Left renal pelvis (tissue), 4 donors: Measurements from ENCODE around the gene ATP10A. TPM values are rescaled to one million over a fixed set of nuclear protein-coding genes. Genes with fewer than 3 reads are reported as not detected.
"Not testable (repeated sequence)": the region's sequence is repeated elsewhere in the genome, so short reads cannot be mapped to it uniquely, and the experiment has no call there.

ENCODE experiments used
- DNase-seq, 4 donors: peaks; one replicate each; pipeline ENCODE4 v3.0.0-alpha.2; 2013; ENCODE audit warnings: low read depth in 4 of 4, low spot score in 3 of 4
- polyA plus RNA-seq, 4 donors: library from polyadenylated mRNA; unstranded; fragments of 120-200 nt; gene quantifications; one replicate each; pipeline ENCODE4 v1.2.1, GENCODE V29; 2013; ENCODE audit not compliant: insufficient read length in 4 of 4

Gene ATP10A
- polyA plus RNA-seq, 4 donors, result 2.8 to 6.1 (median 4.0) TPM

- no peak for DNase-seq
These were observed 3.1 kb downstream of the ATP10A start for GRCh38 chr15:25859838-25860645.

GRCh38 chr15:25858952-25859760 lies 4.0 kb downstream of the ATP10A start:
- DNase-seq, result no peak

GRCh38 chr15:25856059-25856458 lies 7.1 kb downstream of the ATP10A start:
- DNase-seq, result not testable (repeated sequence)

- DNase-seq, result no peak
These were observed 10.2 kb downstream of the ATP10A start for GRCh38 chr15:25852661-25853524.

GRCh38 chr15:25852027-25852426 lies 11.1 kb downstream of the ATP10A start:
- DNase-seq, result no peak

GRCh38 chr15:25850154-25851111 lies 12.7 kb downstream of the ATP10A start:
- no peak for DNase-seq

GRCh38 chr15:25849157-25849921 lies 13.8 kb downstream of the ATP10A start:
- DNase-seq, result no peak

- DNase-seq, result no peak
These were observed 14.4 kb downstream of the ATP10A start for GRCh38 chr15:25848784-25849156.

GRCh38 chr15:25848325-25848724 lies 14.8 kb downstream of the ATP10A start:
- no peak for DNase-seq

- no peak for DNase-seq
These were observed 16.1 kb downstream of the ATP10A start for GRCh38 chr15:25847051-25847450.

GRCh38 chr15:25846377-25846776 lies 16.8 kb downstream of the ATP10A start:
- no peak for DNase-seq

GRCh38 chr15:25844981-25845680 lies 18.0 kb downstream of the ATP10A start:
- DNase-seq, result no peak

- DNase-seq, result no peak
These were observed 18.6 kb downstream of the ATP10A start for GRCh38 chr15:25844542-25844941.

GRCh38 chr15:25844076-25844475 lies 19.1 kb downstream of the ATP10A start:
- no peak for DNase-seq

GRCh38 chr15:25839638-25840156 lies 23.4 kb downstream of the ATP10A start:
- DNase-seq, result no peak

GRCh38 chr15:25838871-25839195 lies 24.3 kb downstream of the ATP10A start:
- no peak for DNase-seq

- DNase-seq, result no peak
These were observed 24.8 kb downstream of the ATP10A start for GRCh38 chr15:25838191-25838870.

GRCh38 chr15:25832158-25832557 lies 31.0 kb downstream of the ATP10A start:
- no peak for DNase-seq
